Measurements from ENCODE around the gene EIF5B.
"Not testable (repeated sequence)": the region's sequence is repeated elsewhere in the genome, so short reads cannot be mapped to it uniquely, and the experiment has no call there.

Gene EIF5B

GRCh38 chr2:99337113-99338028 lies at the start of gene EIF5B:
EIF5B (plus strand) TSS chr2:99337389; CDS start chr2:99337555, 166 bp downstream.
- peak; percentile 90 to 97 for DNase-seq

DNA sequence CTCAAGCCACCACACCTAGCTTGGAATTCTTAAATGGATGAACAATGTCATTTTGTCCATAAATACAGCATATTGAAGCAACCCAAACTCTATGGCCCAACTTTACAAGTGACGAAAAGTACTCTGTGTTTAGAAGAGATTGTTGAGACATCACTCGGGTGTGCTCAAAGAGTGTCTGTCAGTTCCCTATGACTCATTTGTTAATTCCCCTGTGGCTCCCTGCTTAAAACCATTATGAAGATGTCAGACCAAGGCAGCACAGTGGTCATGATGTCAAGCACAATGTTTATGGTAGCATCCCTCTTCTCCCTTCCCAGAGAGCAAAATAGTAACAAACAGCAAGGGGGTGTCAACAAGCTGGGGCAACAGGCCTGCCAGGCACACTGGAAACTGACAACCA lies 39.2 kb upstream of the EIF5B start:
- DNase-seq = no peak

- no peak for DNase-seq
Observed at GRCh38 chr2:99299580-99299979, 37.6 kb upstream of the EIF5B start.

GRCh38 chr2:99301097-99301496 lies 36.1 kb upstream of the EIF5B start, which contains the start of gene LYG1:
LYG1 (minus strand) TSS chr2:99301197; CDS start chr2:99295670, 5,527 bp downstream.
- not testable (repeated sequence) for DNase-seq

GRCh38 chr2:99317161-99317872 lies 19.9 kb upstream of the EIF5B start:
- no peak for DNase-seq

- not testable (repeated sequence) for DNase-seq
Observed at GRCh38 chr2:99317873-99318200, 19.4 kb upstream of the EIF5B start.

GRCh38 chr2:99325384-99325783 lies 11.8 kb upstream of the EIF5B start:
- DNase-seq = no peak

DNA sequence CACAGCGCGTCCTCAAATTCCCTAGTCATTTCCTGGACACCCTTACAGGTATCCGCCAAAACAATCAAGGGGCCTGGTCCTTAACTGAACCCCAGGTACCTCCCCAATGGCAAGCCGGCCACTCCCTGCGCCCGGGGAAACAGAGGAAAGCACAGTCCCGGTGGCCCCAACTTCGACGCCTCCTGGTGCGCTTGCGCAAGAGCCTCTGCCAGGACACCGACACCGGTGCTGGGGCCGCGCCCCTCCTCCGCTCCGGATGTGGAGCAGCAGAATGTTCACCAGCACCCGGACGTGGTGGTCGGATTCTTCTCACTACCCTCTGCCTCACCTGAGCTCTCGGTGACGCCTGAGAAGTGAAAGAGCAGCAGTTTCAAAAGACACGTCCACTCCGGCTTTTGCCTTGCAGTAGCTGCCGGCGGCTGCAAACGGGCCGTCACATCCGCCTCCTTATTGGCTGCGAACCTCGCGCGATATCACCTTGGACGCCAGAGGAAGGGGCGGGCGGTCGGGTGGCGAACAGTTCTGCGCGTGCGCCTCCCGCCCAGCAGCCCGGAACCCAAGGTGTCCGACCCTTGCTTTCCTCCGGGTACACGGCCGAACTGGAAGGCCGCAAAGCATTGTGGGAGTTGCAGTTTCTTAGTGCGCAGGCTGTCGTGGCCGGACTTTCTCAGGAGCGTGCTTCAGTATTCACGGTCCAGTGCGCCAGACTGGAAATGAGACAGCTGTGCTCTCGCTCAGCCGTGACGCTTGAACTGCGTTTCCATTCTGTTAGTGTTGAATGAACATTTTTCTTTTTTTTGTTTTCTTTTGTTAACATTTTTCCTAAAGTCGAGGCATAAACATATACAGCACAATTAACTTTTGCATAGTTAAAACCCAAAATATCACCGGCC lies 1.0 kb upstream of the EIF5B start, which contains the start of gene TXNDC9:
Gene TXNDC9, minus strand, starts transcription at position 423 of the 893 bp plus-strand sequence. CDS start 3,123 bp downstream, outside the sequence.
- DNase-seq = peak; percentile 99

DNA sequence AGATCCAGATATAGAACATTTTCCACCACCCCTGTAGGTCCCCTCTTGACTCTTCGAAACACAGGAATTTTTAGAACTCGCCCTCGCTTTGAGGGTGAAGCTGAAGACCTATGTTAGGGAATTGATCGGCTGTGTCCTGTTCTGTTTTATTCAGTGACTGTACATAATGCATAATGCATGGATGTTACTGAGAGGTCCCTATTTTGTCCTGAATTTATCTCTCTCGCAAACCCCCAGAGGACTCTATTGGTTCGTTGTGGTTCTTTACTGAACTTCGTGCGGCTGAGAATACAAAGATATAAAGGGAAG lies 431 bp upstream of the EIF5B start:
- no peak for DNase-seq

GRCh38 chr2:99338029-99338585 lies 918 bp downstream of the EIF5B start:
- no peak for DNase-seq

- no peak for DNase-seq
Observed at GRCh38 chr2:99340669-99341236, 3.6 kb downstream of the EIF5B start.

DNA sequence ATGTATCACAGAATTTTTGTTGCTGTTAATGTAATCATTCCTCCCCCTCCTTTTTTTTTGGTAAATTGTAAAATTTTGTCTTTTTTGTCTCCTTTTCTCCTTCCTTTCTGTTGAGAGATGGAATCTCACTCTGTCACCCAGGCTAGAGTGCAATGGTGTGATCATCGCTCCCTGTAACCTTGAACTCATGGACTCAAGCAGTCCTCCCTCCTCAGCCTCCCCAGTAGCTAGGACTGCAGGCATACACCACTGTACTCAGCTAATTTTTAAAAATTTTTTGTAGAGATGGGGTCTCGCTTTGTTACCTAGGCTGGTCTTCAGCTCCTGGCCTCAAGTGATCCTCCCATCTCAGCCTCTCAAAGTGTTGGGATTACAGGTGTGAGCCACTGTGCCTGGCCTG lies 5.3 kb downstream of the EIF5B start:
- no peak for DNase-seq

DNA sequence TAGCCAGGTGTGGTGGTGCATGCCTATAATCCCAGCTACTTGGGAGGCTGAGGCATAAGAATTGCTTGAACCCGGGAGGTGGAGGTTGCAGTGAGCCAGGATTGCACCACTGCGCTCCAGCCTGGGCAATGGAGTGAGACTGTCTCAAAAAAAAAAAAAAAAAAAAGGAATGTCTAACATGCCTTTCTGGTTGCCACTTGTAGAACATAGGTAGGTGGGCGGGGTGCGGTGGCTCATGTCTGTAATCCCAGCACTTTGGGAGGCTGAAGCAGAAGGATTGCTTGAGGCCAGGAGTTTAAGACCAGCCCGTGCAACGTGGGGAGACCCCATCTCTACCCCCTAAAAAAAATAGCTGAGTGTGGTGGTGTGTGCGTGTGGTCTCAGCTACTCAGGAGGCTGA lies 8.3 kb downstream of the EIF5B start:
- not testable (repeated sequence) for DNase-seq

DNA sequence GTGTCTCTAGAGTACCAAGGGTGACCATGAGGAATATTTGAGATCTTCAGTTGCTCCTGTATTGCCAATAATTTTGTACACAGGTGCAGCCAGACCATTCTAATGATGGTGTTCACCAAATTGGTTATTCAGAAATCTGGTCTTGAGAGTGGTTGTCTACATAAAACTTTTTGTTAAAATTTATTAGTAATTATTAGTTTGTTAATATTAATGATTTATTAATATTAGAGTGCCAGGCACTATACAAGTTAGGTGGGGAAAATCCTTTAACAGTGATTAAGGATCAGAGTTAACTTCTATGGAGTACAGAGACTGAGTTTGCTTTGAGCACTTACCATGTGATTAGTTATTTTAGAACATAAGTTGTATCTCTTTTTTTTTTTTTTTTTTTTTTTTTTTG lies 9.0 kb downstream of the EIF5B start:
- no peak for DNase-seq

- DNase-seq = no peak
Observed at GRCh38 chr2:99348173-99348572, 11.0 kb downstream of the EIF5B start.

GRCh38 chr2:99350194-99350593 lies 13.0 kb downstream of the EIF5B start:
- DNase-seq = no peak

GRCh38 chr2:99354070-99354469 lies 16.9 kb downstream of the EIF5B start:
- DNase-seq = no peak

GRCh38 chr2:99354825-99355224 lies 17.6 kb downstream of the EIF5B start:
- DNase-seq = not testable (repeated sequence)

DNA sequence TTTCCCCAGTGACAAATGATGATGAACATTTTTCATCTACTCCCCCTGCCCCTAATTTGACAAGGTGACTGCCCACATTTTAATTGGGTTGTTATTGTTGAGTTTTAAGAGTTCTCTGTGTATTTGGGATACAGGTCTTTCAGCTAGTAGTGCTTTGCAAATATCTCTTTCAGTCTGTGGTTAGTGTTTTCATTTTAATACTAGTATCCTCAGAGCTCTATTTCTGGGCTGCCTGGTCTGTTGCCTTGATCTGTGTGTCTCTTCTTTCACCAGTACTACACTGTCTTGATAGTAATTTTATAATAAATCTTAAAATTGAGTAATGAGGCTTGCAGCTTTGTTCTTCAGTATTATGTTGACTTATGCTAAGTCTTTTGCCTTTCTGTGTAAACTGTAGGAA lies 19.7 kb downstream of the EIF5B start:
- DNase-seq = no peak

DNA sequence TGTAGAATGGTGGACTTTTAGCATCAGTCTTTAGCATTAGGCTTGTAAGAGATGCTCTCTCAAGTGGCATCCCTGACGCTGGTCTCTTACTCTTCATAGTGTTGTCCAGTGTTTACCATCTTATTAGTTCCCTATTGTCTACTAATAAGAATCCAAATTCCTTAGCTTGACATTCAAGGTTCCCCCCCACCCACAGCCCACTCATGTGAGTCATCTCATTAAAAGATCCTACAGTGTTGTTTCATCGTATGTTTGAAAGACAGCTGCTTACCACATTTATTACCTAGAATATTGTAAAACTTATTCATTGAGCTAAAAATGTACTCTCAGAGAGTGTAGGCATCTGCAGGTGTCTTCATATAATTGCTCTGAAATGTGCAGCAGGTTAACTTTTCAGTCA lies 28.5 kb downstream of the EIF5B start:
- no peak for DNase-seq

DNA sequence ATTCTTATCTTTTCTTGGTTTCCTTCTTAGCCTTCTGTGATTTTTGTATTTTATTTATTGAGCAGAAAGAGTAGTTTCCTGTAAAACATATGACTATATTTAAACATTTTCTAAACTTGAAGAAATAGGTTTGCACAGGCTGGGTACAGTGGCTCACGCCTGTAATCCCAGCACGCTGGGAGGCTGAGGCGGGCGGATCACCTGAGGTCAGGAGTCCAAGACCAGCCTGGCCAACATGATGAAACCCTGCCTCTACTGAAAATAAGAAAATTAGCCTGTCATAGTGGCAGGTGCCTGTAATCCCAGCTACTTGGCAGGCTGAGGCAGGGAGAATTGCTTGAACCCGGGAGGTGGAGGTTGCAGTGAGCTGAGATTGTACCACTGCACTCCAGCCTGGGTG lies 31.7 kb downstream of the EIF5B start:
- DNase-seq = not testable (repeated sequence)

DNA sequence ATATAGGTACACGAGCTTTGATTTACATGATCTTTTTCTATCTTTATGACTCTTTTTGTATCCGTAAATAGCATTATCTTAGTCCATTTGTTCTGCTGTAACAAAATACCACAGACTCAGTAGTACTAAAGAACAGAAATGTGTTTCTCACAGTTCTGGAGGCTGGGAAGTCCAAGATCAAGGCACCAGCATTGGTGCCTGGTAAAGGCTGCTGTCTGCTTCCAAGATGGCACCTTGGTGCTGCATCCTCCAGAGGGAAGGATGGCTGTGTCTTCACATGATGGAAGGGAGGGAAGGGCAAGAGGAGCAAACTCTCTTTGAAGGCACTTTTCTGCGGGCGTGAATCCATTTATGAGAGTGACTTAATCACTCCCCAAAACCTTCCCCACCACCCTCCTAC lies 36.0 kb downstream of the EIF5B start:
- DNase-seq = no peak

Data from SHP77 (cell line).